M059J (cell line): ENCODE data around the gene SSBP4. TPM values are rescaled to one million over a fixed set of nuclear protein-coding genes. Genes with fewer than 3 reads are reported as not detected.

ENCODE experiments used
- DNase-seq: peaks from one replicate; pipeline ENCODE4 v3.0.0-alpha.2; 2012; ENCODE audit warnings: low read depth
- total RNA-seq: library from RNA; depleted of rRNA; stranded (reverse); fragments of >200 nt; shearing (Covaris generic); gene quantifications from 2 replicates; pipeline ENCODE4 v1.2.3, GENCODE V29; 2014; rRNA removed

The SSBP4 gene
- 55.3 and 61.9 TPM in 2 replicates for total RNA-seq

DNA sequence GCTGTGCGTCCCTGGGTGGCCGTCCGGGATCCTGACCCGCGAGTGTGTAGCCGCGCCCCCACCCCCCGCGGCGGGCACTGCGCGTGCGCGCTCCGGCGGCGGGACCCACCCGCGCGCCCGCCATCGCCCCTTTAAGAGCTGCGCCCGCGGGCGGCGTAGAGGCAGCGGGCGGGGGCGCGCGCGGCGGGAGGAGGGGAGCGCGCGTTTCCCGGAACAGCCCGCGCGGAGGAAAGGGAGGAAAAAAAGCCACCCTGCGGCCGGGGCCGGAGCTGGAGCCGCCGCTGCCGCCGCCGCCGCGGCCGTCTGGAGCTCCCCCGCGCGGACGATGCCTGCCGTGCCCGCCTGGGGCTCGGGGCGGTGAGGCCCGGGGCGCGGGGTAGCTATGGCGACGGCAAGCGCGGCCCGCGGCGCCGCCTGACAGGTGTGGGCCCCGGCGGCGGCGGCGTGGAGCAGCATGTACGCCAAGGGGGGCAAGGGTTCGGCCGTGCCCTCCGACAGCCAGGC, at the start of gene SSBP4:
Gene SSBP4, plus strand, starts transcription at position 204 of the 504 bp plus-strand sequence. Its CDS starts 251 bp downstream, at position 455.
- peak; percentile 69 for DNase-seq

DNA sequence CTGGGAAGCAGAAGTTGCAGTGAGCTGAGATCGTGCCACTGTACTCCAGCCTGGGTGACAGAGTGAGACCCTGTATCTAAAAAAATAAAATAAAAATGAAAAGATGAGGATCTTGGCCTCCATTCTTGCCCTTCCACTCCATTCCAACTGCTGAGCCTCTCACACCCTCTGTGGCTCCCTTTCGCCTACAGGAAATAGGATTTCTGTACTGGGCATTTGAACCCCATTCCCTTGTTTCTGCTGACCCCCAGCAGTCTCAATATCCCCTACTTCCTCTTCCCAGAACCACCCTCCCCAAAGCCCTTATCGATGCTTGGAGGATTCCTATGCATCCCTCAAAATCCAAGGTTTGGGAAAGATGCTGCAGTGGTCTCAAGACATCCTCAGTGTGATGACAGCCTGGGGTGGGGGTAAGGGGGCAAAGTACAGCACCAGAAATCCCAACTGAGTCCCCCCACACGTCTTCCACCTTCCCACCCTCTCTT, 45.7 kb upstream of the SSBP4 start:
- no peak for DNase-seq

DNA sequence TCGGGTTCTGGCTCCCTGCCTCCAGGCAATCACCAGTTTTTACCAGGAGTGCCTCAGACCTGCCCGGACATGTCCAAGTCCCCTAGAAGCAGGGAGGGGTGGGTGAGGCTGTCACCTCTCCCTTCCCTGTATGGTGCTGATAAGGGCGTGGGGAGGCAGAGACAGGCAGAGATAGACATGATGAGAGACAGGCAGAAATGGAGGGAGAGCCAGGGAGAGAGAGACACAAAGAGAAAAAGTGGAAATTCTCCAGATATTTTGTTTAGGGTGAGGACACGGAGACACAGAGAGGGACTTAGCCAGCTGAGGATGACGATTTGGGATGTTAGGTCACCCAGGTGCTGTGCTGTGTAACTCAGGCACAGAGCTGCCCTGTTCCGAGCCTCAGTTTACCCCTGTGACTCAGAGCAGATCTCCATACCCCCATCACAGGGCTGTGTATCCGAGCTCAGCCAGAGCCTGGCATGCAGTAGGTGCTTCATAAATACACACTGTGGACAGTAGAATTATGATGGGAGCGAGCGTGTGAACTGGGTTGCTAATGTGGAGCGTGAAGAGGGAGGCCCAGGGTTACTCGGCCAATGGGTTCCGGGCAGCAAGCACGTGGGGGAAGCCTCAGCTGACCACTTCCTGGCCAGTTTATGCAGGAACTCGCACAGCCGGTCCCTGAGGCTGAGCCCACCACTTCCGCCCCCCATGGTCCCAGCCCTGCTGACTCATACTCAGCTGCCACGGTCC, 45.1 kb upstream of the SSBP4 start:
- peak; percentile 98 for DNase-seq

DNA sequence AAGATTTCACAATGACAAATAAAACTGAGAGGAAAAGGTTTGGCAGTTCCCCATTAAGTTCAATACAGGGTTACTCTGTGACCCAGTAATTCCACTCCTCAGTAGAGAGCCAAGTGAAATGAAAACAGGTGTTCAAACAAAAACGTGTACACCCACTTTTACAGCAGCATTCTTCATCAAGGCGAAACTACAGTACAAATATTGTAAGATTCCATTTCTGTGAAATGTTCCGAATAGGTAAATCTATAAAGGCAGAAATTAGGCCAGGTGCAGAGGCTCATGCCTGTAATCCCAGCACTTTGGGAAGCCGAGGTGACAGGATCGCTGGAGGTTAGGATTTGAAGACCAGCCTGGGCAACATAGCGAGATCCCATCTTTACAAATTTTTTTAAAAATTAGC, 42.2 kb upstream of the SSBP4 start:
- no peak for DNase-seq

DNA sequence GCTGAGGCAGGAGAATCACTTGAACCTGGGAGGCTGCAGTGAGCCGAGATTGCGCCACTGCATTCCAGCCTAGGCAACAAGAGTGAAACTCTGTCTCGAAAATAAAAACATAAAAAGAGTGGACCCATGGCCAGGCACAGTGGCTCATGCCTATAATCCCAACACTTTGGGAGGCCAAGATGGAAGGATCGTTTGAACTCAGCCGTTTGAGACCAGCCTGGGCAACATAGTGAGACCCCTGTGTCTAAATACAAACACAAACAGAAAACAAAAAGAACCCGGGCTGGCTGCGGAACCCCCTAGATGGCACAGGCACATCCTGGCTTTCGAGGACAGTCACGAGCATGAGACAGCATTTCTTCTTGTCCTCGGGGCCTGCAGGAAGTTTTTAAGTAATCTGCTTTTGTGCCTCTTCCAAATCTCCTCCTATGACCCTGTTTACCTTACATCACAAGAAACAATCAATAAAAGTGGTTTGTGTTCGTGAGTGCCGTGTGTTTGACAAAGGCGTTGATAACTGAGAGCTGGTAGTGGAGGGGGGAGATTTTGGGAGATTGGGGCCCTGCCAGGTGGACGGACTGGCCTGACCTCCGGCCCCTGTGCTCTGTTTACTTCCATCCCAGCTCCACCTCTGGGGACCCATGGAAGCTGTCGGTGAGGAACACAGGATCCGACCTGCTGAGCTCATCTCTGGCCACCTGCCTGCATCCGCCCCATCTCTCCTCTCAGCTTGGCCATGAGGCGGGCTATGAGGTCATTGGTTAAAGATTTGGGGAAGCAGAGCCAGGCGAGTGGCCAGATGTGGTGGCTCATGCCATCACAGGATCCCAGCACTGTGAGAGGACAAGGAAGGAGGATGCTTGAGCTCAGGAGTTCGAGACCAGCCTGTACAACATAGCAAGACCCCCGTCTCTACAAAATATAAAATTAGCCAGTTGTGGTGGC, 39.1 kb upstream of the SSBP4 start:
- DNase-seq = peak; percentile 96

DNA sequence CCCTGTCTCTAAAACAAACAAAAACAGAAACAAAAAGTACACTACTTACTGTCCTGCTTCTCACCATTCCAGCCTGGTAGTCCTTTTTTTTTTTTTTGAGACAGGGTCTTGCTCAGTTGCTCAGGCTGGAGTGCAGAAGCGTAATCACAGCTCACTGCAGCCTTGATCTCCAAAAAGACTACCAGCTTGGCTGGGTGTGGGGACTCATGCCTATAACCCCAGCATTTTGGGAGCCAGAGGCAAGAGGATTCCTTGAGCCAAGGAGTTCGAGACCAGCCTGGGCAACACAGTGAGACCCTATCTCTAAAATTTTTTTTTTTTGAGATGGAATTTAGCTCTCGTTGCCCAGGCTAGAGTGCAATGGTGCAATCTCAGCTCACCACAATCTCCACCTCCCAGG, 38.4 kb upstream of the SSBP4 start:
- no peak for DNase-seq

DNA sequence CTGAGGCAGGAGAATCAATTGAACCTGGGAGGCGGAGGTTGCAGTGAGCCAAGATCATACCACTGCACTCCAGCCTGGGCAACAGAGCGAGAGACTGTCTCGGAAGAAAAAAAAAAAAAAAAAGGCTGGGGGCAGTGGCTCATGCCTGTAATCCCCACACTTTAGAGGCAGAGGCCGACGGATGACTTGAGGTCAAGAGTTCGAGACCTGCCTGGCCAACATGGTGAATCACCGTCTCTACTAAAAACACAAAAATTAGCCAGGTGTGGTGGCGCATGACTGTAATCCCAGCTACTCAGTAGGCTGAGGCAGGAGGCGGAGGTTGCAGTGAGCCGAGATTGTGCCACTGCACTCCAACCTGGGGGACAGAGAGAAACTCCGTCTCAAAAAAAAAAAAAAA, 35.6 kb upstream of the SSBP4 start:
- peak; percentile 33 for DNase-seq

DNA sequence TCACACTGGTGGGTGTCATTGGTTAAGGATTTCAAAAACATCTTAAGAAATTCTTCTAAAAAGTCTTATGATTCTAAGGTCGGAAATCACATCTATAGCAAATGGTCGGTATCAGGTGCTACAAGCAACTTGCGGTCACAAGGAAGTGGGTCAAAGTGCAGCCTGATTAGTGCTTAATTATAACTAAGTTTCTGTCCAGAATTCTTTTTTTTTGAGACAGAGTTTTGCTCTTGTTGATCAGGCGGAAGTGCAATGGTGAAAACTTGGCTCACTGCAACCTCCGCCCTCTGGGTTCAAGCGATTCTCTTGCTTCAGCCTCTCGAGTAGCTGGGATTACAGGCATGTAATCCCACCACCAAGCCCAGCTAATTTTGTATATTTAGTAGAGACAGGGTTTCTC, 34.4 kb upstream of the SSBP4 start:
- no peak for DNase-seq

DNA sequence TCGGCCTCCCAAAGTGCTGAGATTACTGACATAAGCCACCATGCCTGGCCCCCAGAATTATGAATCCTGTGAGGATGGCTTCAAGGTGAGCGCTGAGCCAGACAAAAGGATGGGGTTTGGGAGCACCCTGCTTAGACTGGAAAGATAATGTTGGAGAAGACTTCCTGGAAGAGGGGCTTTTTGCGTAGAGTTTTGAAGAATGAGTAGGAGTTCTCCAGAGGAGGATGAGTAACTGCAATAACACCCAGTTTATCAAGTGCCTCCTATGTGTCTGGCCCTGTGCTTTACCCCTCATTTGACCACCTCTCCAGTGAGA, 33.9 kb upstream of the SSBP4 start:
- DNase-seq = no peak

DNA sequence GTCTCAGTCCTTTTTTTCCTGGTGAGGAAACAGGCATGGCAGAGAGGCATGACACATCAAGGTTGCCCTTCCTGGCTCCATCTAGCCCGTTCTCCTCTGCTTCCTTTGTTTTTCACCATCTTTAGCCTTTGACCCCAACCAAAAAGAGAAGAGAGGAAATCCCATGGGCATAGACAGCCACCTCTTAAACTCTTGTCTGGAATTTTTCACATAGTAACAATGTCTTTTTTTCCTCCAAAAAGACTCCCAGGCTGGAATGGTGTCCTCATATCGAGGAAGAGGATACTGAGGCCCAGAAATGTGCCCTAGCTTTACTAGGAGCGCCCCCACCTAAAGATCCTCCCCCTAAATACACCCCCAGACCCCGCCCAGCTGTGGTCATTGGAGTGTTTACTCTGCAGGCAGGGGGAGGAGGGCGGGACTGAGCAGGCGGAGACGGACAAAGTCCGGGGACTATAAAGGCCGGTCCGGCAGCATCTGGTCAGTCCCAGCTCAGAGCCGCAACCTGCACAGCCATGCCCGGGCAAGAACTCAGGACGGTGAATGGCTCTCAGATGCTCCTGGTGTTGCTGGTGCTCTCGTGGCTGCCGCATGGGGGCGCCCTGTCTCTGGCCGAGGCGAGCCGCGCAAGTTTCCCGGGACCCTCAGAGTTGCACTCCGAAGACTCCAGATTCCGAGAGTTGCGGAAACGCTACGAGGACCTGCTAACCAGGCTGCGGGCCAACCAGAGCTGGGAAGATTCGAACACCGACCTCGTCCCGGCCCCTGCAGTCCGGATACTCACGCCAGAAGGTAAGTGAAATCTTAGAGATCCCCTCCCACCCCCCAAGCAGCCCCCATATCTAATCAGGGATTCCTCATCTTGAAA, 33.3 kb upstream of the SSBP4 start, which contains the start of gene GDF15:
Gene GDF15, plus strand, starts transcription at position 484 of the 868 bp plus-strand sequence. Its CDS starts 32 bp downstream, at position 516.
- DNase-seq = no peak

DNA sequence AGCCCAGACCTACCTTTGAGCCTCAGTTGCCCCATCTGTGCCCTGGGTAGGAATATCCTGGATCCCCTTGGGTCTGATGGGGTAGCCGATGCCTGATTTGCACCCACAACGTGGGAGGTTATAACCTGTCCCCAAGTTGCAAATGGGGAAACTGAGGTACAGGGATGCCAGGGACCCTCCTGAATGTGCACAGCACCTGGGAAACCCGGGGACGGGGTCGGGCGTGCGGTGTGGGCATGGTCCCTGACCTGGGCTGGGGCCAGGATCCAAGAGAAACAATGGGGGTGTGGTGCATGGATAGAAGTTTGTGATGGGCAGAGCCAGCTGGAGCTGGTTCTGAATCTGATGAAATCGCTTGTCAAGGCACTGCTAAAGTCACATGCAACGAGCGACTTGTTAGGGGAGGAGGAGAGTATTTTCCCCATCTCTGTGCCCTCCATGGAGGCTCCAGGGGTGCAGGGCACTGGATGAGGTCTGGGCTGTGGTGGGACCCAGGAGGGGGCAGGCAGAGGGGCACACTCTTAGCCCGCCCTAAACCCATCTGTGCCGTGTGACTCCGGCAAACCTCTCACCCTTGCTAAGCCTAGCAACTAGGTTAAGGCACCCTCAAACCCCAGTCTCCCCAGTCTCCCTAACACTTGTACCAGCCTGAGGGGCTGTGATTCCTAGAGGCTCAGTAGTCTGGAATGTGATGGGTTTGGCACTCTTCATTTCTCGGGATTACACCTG, 32.5 kb upstream of the SSBP4 start:
- no peak for DNase-seq

DNA sequence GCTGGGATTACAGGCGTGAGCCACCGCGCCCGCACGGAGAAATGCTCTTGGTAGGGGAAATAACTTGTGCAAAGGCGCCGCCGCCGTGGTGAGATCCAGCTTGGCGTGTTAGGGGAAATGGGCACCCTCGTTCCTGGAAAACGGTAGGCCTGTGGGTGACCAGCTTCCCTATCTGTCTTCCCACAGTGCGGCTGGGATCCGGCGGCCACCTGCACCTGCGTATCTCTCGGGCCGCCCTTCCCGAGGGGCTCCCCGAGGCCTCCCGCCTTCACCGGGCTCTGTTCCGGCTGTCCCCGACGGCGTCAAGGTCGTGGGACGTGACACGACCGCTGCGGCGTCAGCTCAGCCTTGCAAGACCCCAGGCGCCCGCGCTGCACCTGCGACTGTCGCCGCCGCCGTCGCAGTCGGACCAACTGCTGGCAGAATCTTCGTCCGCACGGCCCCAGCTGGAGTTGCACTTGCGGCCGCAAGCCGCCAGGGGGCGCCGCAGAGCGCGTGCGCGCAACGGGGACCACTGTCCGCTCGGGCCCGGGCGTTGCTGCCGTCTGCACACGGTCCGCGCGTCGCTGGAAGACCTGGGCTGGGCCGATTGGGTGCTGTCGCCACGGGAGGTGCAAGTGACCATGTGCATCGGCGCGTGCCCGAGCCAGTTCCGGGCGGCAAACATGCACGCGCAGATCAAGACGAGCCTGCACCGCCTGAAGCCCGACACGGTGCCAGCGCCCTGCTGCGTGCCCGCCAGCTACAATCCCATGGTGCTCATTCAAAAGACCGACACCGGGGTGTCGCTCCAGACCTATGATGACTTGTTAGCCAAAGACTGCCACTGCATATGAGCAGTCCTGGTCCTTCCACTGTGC, 30.9 kb upstream of the SSBP4 start:
- peak; percentile 66 for DNase-seq

DNA sequence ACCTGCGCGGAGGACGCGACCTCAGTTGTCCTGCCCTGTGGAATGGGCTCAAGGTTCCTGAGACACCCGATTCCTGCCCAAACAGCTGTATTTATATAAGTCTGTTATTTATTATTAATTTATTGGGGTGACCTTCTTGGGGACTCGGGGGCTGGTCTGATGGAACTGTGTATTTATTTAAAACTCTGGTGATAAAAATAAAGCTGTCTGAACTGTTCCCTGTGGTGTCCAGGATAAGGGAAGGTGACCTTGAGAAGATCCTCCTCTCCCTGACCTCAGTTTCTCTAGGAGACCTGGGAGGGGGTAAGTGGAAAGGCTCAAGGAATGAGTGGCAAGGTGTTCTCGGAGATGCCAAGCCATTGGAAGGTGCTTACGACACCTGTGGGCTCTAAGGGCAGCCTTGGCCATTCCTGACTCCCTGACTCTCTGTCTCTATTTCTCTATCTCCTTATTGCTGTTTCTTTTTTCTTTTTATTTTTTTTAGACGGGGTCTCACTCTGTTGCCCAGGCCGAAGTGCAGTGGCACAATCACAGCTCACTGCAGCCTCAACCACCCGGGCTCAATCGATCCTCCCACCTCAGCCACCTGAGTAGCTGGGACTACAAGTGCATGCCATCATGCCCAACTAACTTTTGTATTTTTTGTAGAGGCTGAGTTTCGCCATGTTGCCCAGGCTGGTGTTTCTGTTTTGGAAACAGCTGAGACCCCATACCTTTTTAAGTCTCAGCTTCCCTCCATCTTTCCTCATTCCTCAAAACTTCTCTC, 30.1 kb upstream of the SSBP4 start:
- DNase-seq = no peak

DNA sequence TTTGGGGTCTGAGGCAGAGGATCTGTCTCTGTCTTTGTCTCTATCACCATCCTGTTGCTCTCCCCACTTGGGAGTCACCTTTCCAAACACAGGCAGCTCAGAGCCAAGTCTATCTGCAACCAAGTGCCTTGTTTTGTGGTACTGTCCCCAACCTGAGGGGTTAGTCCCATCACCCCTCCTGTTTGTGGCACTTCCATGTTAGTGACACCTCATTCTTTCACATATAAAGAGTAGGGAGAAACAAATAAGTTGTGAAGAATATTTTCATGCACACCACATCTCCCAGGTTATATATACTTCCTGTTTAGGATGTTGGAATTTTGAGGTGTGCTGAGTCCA, 29.5 kb upstream of the SSBP4 start:
- DNase-seq = no peak

DNA sequence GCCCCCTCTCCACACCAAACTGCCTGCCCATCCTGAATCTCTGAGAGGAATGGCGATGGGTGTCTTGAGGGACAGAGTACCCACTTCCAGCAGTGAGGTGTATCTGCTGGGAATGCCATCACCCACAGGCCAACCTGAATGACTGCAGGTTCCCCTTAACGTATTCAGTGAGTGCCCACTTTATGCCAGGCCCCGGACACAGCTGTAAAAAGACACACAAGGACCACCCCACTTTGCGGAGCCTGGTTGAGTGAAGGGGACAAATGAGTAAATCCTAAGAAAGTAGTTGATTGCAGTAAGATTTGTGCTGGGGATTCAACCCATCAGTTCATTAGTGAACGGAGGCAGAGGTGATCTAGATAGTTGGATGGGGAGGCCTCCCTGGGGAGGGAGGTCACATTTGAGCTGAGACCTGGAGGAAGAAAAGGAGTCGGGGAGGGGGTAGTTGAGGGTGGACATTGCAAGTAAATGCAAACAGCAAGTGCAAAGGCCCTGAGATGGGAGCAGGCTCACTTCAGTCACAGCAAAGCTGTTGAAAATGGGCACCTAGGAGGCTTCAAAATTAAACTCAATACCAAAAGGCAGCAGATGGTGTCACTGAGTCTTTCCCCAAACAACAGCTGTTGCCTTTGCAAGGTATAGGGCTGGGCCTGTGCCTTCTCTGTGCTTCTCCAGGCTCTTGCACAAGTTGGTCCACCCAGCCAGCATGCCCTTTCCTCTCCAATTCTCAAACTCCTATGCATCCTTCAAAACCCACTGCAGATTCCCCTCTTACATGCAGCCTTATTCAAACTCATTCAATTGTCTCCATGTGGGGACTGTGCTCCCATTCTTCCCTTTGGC, 28.9 kb upstream of the SSBP4 start:
- no peak for DNase-seq

DNA sequence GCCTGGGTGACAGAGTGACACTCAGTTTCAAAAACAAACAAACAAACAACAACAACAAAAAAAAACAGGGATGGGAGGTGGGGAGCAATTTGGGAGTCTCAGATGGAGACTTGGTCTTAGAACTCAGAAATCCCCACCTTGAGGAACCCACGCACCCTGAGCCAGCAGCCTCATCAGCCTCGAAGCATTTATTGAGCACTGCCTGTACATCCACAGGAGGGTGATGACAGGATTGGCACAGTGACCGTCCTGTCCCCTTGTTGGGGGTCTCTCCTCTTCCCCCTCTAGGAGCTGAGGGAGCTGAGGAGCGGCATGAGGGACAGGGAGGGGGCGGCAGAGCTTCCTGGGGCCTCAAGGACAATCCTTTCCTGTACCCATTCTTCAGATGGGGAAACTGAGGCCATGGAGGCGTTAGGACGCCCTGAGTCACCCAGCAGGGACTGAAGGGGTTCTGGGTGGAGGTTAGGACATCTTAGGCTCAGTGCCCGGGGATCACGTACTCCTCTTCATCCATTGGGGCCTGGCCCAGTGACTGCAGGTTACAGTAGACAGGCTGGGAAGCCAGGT, 27.6 kb upstream of the SSBP4 start:
- DNase-seq = no peak

DNA sequence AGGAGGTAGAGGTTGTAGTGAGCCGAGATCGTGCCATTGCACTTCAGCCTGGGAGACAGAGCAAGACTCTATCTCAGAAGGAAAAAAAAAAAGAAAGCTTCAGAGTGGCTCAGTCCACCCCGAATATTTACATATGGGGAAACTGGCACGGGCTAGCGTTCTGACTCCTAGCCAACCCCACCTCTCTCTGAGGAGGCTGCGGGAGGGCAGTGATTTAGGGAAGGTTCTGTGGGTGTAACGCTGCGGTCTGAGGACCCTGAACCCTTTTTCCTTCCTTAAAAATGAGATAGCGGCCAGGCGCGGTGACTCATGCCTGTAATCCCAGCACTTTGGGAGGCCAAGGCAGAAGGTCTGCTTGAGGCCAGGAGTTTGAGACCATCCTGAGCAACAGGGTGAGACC, 26.8 kb upstream of the SSBP4 start:
- DNase-seq = peak; percentile 84

DNA sequence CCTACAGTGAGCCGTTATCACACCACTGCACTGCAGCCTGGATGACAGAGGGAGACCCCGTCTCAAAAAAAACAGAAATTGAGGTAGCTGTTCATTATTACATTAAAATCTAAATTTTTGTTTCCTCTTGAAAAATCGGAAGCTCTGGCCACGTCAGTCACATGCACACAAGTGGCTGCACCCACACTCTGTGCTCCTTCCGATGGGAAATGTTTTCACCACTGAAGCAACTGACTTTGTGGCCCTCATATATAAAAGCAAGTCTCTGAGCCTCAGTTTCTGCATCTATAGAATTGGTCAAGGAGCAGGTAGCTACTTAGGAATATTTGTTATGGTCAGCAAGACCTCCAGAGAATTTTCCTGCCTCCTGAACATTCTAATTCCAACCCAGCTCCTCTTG, 26.3 kb upstream of the SSBP4 start:
- DNase-seq = no peak
